Measurements from ENCODE around the gene KIR2DL4. TPM values are rescaled to one million over a fixed set of nuclear protein-coding genes. Genes with fewer than 3 reads are reported as not detected.
"Not testable (repeated sequence)": the region's sequence is repeated elsewhere in the genome, so short reads cannot be mapped to it uniquely, and the experiment has no call there.

Gene KIR2DL4
- not detected in 2 replicates for total RNA-seq (2014; rRNA removed; shearing (Covaris generic))
- polyA plus RNA-seq (2015; cell fraction: cytosol; rRNA removed), result not detected in 2 replicates
- polyA plus RNA-seq (2015; cell fraction: nucleus; rRNA removed), result not detected in 2 replicates

DNA sequence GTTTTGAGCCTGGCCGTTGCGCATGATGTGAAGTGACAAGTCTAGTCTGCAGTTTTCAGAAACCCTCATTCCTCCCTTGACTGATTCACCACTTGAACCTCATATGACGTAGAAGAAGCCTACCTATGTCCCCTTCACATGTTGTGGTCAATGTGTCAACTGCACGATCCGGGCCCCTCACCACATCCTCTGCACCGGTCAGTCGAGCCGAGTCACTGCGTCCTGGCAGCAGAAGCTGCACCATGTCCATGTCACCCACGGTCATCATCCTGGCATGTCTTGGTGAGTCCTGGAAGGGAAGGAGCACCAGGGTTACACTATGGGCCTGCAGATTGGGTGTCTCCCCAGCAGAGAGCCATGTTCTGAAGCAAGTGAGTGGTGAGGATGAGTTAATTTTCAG, at the start of gene KIR2DL4:
KIR2DL4 (plus strand) TSS at position 201 of the 400 bp plus-strand sequence; CDS start at position 243, 42 bp downstream.
- DNase-seq (ENCODE audit: low read depth), result no peak

DNA sequence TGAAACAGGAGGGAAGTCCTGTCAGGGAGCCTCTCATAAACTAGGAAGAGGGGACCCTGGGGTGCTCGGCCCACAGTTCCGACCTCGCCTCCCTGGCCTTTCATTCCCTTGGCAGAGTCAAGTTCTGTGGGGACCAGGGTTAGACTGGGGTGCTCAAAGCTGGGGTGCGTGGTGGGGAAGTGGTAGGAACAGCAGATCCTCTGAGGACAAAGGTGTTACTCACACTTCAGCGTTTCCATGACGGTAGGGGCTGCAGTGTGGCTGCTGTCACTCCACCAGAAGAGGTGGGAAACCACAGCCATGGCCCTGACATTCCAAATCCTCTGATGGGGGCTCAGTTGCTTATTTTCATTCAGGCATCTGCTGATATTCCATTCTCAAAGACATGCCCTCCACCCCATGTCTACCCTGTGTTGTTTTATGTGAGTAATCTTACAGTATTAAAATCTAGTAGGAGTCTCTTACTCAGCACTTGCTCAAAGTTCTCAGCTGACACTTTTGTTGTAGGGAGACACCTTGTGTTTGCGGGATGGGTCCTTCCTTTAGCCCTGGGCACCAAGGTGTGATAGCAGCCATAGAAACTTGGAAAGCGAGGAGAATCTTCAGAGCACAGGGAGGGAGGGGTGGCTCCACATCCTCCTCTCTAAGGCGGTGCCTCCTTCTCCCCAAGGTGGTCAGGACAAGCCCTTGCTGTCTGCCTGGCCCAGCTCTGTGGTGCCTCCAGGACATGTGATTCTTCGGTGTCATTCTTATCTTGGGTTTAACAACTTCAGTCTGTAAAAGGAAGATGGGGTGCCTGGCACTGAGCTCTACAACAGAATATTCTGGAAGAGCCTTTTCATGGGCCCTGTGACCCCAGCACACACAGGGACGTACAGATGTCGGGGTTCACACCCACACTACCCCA, 47.0 kb upstream of the KIR2DL4 start:
- DNase-seq (ENCODE audit: low read depth), result not testable (repeated sequence)

DNA sequence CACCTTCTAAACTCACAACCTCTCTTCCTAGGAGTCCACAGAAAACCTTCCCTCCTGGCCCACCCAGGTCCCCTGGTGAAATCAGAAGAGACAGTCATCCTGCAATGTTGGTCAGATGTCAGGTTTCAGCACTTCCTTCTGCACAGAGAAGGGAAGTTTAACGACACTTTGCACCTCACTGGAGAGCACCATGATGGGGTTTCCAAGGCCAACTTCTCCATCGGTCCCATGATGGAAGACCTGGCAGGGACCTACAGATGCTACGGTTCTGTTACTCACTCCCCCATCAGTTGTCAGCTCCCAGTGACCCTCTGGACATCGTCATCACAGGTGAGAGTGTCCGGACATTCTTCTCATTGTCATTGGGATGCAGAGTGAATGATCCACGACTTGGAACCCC, 44.8 kb upstream of the KIR2DL4 start:
- not testable (repeated sequence) for DNase-seq (ENCODE audit: low read depth)

DNA sequence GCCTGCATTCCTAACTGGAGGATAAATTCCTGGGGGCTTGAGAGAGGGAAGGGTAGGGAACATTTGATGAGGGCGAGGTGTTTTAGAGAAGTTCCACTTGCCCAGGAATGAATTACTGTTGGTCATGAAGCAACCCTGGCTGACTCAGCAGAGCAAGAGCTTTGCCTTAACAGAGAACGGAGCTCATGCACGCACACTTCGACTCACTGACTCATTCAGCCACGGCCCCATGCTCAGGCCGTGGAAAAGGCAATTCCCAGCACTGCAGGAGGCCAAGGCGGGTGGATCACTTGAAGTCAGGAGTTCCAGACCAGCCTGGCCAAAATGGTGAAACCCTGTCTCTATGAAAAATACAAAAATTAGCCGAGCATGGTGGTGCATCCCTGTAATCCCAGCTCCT, 39.2 kb upstream of the KIR2DL4 start:
- DNase-seq (ENCODE audit: low read depth), result not testable (repeated sequence)

DNA sequence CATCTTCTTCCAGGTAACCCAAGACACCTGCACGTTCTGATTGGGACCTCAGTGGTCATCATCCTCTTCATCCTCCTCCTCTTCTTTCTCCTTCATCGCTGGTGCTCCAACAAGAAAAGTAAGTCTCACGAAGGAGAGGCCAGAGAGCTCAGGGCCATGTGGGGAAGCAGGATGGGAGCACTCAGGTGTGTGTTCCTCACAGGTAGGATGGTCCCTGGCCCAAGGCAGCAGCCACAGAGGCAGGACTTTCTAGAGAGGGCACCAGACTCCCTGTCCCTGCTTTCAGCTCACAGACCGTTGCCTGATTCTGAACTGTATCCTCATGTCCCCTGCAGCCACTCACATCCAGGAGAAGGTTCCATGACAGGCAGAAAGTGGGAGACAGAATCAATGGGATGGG, 36.9 kb upstream of the KIR2DL4 start:
- DNase-seq (ENCODE audit: low read depth), result not testable (repeated sequence)

DNA sequence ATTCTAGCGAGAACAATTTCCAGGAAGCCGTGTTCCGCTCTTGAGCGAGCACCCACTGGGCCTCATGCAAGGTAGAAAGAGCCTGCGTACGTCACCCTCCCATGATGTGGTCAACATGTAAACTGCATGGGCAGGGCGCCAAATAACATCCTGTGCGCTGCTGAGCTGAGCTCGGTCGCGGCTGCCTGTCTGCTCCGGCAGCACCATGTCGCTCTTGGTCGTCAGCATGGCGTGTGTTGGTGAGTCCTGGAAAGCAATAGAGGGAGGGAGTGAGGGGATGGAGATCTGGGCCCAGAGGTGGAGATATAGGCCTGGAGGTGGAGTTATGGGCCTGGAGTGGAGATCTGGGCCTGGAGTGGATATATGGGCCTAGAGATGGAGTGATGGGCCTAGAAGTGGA, 33.8 kb upstream of the KIR2DL4 start, which contains the start of gene KIR2DL1:
KIR2DL1 (plus strand) TSS at position 148 of the 400 bp plus-strand sequence; CDS start at position 206, 58 bp downstream.
- not testable (repeated sequence) for DNase-seq (ENCODE audit: low read depth)

DNA sequence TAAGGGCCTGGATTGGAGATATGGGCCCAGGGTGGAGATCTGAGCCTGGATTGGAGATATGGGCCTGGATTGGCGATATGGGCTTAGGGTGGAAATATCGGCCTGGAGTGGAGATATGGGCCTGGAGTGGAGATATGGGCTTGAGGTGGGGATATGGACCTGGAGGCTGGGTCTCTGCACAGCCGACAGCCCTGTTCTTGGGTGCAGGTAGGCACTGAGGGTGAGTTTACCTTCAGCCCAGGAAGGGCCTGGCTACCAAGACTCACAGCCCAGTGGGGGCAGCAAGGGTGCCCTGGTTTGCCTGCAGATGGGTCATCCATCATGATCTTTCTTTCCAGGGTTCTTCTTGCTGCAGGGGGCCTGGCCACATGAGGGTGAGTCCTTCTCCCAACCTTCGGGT, 32.9 kb upstream of the KIR2DL4 start:
- DNase-seq (ENCODE audit: low read depth), result not testable (repeated sequence)

DNA sequence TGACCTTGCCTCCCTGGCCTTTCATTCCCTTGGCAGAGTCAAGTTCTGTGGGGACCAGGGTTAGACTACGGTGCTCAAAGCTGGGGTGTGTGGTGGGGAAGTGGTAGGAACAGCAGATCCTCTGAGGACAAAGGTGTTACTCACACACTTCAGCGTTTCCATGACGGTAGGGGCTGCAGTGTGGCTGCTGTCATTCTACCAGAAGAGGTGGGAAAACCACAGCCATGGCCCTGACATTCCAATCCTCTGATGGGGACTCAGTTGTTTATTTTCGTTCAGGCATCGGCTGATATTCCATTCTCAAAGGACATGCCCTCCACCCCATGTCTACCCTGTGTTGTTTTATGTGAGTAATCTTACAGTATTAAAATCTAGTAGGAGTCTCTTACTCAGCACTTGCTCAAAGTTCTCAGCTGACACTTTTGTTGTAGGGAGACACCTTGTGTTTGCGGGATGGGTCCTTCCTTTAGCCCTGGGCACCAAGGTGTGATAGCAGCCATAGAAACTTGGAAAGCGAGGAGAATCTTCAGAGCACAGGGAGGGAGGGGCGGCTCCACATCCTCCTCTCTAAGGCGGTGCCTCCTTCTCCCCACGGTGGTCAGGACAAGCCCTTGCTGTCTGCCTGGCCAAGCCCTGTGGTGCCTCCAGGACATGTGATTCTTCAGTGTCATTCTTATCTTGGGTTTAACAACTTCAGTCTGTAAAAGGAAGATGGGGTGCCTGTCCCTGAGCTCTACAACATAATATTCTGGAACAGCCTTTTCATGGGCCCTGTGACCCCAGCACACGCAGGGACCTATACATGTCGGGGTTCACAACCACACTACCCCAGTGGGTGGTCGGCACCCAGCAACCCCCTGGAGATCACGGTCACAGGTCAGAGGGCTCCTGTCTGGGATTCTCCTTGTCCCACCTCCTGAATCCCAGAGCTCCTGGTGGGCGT, 32.1 kb upstream of the KIR2DL4 start:
- peak; percentile 75 for DNase-seq (ENCODE audit: low read depth)

DNA sequence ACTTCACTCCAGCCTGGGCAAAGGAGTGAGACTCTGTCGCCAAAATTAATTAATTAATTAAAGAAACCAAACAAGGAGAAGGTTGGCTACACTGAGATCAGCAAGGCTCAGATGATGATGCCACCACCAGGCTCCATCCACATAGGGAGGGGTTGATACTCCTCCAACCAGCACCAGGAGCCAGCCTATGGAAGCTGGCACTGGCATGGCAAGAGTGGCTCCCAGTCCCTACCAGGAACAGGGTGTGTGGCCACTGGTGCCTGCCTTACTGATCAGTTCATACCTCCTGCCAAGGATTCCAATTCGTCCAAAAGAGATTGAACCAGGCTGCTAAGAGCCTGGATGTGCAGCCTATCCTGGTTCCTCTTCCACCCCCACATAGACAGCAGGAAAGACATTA, 30.7 kb upstream of the KIR2DL4 start:
- DNase-seq (ENCODE audit: low read depth), result not testable (repeated sequence)

DNA sequence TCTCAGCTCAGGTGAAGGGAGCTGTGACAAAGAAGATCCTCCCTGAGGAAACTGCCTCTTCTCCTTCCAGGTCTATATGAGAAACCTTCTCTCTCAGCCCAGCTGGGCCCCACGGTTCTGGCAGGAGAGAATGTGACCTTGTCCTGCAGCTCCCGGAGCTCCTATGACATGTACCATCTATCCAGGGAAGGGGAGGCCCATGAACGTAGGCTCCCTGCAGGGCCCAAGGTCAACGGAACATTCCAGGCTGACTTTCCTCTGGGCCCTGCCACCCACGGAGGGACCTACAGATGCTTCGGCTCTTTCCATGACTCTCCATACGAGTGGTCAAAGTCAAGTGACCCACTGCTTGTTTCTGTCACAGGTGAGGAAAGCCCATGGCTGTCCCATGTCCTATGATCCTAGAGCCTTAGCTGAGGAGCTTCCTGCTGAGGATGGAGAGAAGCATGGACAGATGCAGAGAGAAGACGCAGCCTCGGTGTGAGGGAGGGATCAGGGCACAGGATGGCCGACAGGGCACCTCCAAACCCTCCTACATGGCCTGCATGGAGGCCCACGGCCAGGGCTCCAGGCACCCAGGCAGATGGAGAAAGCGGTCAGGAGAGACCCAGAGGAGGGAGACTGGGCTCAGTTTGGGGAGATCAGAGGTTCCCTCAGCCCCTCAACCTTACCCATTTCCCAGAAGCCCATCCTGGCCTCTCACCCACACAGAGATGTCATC, 28.2 kb upstream of the KIR2DL4 start:
- DNase-seq (ENCODE audit: low read depth), result not testable (repeated sequence)

DNA sequence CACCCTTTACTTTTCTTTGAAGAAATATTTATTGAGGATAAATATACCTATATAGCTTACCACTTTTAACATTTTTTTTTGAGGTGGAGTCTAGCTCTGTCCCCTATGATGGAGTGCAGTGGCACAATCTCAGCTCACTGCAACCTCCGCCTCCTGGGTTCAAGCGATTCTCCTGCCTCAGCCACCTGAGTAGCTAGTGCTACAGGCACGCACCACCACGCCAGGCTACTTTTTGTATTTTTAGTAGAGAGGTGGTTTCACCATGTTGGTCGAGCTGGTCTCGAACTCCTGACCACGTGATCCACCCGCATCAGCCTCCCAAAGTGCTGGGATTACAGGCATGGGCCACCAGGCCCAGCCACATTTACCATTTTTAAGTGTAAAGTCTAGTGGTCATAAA, 27.6 kb upstream of the KIR2DL4 start:
- DNase-seq (ENCODE audit: low read depth), result not testable (repeated sequence)

DNA sequence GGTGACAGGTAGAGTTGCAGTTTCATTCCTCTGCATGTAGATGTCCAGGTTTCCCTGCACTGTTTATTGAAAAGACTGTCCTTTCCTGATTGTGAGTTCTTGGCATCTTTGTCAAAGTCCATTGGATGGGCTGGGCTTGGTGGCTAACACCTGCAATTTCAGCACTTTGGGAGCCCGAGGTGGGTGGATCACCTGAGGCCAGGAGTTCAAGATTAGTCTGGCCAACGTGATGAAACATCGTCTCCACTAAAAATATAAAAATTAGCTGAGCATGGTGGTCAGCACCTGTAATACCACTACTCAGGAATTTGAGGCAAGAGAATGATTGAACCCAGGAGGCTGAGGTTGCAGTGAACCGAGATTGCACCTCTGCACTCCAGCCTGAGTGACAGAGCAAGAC, 25.6 kb upstream of the KIR2DL4 start:
- not testable (repeated sequence) for DNase-seq (ENCODE audit: low read depth)

DNA sequence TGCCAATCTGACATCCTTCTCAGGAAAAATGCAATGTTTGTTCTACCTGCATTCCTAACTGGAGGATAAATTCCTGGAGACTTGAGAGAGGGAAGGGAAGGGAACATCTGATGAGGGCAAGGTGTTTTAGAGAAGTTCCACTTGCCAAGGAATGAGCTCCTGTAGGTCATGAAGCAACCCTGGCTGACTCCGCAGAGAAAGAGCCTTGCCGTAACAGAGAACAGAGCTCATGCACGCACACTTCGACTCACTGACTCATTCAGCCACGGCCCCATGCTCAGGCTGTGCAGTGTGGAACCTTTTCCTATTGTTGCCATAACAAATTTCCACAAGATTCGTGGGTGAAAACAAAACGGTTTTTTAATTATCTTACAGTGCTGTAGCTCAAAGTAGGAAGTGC, 24.5 kb upstream of the KIR2DL4 start:
- not testable (repeated sequence) for DNase-seq (ENCODE audit: low read depth)

DNA sequence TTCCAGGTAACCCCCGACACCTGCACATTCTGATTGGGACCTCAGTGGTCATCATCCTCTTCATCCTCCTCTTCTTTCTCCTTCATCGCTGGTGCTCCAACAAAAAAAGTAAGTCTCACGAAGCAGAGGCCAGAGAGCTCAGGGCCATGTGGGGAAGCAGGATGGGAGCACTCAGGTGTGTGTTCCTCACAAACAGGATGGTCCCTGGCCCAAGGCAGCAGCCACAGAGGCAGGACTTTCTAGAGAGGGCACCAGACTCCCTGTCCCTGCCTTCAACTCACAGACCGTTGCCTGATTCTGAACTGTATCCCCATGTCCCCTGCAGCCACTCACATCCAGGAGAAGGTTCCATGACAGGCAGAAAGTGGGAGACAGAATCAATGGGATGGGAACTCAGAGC, 20.5 kb upstream of the KIR2DL4 start:
- not testable (repeated sequence) for DNase-seq (ENCODE audit: low read depth)

DNA sequence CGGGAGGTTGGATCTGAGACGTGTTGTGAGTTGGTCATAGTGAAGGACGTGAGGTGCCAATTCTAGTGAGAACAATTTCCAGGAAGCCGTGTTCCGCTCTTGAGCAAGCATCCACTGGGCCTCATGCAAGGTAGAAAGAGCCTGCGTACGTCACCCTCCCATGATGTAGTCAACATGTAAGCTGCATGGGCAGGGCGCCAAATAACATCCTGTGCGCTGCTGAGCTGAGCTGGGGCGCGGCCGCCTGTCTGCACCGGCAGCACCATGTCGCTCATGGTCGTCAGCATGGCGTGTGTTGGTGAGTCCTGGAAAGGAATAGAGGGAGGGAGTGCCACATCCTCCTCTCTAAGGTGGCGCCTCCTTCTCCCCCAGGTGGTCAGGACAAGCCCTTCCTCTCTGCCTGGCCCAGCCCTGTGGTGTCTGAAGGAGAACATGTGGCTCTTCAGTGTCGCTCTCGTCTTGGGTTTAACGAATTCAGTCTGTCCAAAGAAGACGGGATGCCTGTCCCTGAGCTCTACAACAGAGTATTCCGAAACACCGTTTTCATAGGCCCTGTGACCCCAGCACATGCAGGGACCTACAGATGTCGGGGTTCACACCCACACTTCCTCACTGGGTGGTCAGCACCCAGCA, 17.2 kb upstream of the KIR2DL4 start:
- DNase-seq (ENCODE audit: low read depth), result not testable (repeated sequence)

DNA sequence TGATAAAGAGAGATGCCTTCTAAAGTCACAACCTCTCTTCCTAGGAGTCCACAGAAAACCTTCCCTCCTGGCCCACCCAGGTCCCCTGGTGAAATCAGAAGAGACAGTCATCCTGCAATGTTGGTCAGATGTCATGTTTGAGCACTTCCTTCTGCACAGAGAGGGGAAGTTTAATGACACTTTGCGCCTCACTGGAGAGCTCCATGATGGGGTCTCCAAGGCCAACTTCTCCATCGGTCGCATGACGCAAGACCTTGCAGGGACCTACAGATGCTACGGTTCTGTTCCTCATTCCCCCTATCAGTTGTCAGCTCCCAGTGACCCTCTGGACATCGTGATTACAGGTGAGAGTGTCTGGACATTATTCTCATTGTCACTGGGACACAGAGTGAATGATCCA, 15.3 kb upstream of the KIR2DL4 start:
- DNase-seq (ENCODE audit: low read depth), result not testable (repeated sequence)

DNA sequence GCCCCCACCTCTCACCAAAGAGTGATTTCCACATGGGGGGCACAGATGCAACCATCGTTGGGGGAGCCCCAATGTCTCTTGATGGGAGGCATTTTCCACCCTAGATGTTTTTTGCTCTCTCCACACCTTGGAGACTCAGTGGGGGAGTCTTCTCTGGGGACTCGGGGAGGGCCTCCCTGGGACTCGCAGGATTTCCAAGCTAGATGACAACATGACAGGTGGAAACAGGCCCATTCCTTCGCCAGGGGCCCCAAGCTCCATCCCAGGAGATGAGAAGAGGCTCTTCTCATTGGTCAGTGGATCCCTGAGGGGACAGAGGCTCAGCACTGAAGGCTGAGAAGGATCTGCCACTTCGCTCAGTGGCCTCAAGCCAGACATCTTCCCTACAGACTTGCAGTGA, 12.7 kb upstream of the KIR2DL4 start:
- no peak for DNase-seq (ENCODE audit: low read depth)

DNA sequence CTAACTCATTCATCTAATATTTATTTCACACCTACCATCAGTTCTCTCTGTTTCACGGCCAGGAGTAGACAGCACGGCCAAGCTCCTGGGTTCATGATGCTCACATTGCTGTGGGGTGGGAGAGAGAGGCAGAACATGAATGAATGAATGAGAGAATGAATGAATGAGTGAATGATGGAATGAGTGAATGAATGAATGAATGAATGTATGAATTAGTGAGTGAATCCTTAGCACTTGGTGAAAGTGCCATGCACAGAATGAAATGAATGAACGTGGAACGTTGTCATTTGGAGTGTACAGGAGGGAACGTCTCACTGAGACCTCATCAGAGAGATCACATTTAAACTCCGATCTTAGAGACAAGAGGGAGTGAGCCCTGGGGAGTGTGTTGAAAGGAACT, 11.9 kb upstream of the KIR2DL4 start:
- no peak for DNase-seq (ENCODE audit: low read depth)

DNA sequence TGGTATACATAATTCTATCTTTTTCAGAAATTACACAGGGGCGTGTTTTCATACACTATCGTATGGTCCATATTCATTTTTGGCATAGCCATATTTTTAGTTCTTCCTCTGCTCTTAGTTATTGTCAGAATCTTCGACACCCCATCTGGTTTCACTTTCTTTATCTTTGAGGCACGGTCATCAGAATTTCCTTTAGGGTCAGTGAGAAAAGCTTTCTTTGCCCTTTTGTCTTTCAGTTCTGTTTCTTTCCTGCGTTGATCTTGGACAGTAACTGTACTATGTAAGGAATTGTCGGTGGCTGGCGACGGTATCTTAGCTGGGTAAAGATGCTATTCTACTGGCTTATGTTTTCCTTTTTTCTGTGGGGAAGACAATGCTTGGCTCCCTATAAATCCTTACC, 10.6 kb upstream of the KIR2DL4 start:
- no peak for DNase-seq (ENCODE audit: low read depth)

DNA sequence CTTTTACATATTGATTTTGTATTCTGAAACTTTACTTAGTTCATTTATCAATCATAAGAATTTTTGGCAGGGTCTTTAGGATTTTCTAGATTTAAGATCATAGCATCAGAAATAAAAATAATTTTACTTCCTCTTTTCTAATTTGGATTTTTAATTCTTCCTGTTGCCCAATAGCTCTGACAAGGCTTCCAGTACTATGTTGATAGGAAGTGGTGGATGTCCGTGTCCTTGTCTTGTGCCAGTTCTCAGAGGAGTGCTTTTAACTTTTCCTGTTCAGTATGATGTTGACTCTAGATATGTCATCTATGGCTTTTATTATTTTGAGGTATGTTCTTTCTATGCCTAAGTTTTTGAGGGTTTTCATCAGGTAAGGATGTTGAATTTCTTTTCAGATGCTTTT, 7.7 kb upstream of the KIR2DL4 start:
- DNase-seq (ENCODE audit: low read depth), result no peak

Data from HT1080 (cell line).